ENCODE measurements around the gene TEPSIN. TPM values are rescaled to one million over a fixed set of nuclear protein-coding genes. Genes with fewer than 3 reads are reported as not detected.

TEPSIN gene
- polyA plus RNA-seq, 1 donor from 2014 or later: 50.0 TPM

DNA sequence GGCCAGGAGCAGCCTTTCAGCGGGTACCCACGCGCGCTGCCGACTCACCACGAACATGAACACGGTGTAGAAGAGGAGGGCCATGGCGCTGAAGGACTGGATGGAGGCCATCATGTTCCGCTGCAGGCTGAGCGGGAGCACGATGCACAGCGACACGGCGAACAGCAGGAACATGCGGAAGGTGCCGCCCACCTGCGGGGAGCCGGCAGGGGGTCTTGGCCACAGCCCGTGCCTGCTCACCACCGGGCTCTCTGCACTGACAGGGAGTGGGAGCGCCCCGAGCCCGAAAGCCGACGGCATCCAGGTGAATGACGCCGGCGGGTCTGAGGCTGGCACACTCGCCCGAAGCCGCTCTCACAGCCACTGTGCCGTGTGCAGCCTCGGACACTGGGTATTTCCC, 43.3 kb upstream of the TEPSIN start:
- Histone ChIP-seq H3K4me3 (ENCODE audit: low read length) (no peak overlapping the region), H3K4me2 (ENCODE audit: low read length) (no peak overlapping the region), H3K79me2 (replicated peaks; ENCODE audit: insufficient read depth, low read length) (no peaks in the 10 kb centered on the region), H3K27me3 (ENCODE audit: insufficient read depth, low read depth, low read length) (no peaks in the 10 kb centered on the region), H3K9me2 (ENCODE audit: insufficient read depth, low read length) (no peaks in the 10 kb centered on the region), H3K9me3 (ENCODE audit: low read length) (no peaks in the 10 kb centered on the region), H3K9ac (ENCODE audit: low read length) (no peak overlapping the region), H2AFZ (ENCODE audit: low read depth, low read length) (no peak overlapping the region), H3F3A (ENCODE audit: insufficient read depth, low read length, poor library complexity, severe bottlenecking) (no peaks in the 10 kb centered on the region), H3K36me3 (ENCODE audit: insufficient read depth, low read length) (no peaks in the 10 kb centered on the region), H4K20me1 (ENCODE audit: insufficient read depth) (no peaks in the 10 kb centered on the region), H3K27ac (ENCODE audit: low read length) (no peak overlapping the region)
- TF ChIP-seq RAD21 (conservative IDR thresholded peaks at IDR 0.05) (no peak), SMC3 (conservative IDR thresholded peaks at IDR 0.05; ENCODE audit: poor library complexity) (no peak), EP300 (conservative IDR thresholded peaks at IDR 0.05; ENCODE audit: poor library complexity, severe bottlenecking) (no peak), TAF1 (IDR thresholded peaks at IDR 0.05; ENCODE audit: low read depth) (no peak), POLR2AphosphoS5 (IDR thresholded peaks at IDR 0.05) (no peak), EZH2 (IDR thresholded peaks at IDR 0.05; ENCODE audit: borderline replicate concordance, insufficient read depth, low read length, poor library complexity, severe bottlenecking) (no peak), MXI1 (conservative IDR thresholded peaks at IDR 0.05; ENCODE audit: poor library complexity, severe bottlenecking) (no peak)
- TF ChIP-seq, protein P1, sequence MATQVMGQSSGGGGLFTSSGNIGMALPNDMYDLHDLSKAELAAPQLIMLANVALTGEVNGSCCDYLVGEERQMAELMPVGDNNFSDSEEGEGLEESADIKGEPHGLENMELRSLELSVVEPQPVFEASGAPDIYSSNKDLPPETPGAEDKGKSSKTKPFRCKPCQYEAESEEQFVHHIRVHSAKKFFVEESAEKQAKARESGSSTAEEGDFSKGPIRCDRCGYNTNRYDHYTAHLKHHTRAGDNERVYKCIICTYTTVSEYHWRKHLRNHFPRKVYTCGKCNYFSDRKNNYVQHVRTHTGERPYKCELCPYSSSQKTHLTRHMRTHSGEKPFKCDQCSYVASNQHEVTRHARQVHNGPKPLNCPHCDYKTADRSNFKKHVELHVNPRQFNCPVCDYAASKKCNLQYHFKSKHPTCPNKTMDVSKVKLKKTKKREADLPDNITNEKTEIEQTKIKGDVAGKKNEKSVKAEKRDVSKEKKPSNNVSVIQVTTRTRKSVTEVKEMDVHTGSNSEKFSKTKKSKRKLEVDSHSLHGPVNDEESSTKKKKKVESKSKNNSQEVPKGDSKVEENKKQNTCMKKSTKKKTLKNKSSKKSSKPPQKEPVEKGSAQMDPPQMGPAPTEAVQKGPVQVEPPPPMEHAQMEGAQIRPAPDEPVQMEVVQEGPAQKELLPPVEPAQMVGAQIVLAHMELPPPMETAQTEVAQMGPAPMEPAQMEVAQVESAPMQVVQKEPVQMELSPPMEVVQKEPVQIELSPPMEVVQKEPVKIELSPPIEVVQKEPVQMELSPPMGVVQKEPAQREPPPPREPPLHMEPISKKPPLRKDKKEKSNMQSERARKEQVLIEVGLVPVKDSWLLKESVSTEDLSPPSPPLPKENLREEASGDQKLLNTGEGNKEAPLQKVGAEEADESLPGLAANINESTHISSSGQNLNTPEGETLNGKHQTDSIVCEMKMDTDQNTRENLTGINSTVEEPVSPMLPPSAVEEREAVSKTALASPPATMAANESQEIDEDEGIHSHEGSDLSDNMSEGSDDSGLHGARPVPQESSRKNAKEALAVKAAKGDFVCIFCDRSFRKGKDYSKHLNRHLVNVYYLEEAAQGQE (IDR thresholded peaks at IDR 0.05; ENCODE audit: borderline replicate concordance): no peak
- TF ChIP-seq, protein P2, sequence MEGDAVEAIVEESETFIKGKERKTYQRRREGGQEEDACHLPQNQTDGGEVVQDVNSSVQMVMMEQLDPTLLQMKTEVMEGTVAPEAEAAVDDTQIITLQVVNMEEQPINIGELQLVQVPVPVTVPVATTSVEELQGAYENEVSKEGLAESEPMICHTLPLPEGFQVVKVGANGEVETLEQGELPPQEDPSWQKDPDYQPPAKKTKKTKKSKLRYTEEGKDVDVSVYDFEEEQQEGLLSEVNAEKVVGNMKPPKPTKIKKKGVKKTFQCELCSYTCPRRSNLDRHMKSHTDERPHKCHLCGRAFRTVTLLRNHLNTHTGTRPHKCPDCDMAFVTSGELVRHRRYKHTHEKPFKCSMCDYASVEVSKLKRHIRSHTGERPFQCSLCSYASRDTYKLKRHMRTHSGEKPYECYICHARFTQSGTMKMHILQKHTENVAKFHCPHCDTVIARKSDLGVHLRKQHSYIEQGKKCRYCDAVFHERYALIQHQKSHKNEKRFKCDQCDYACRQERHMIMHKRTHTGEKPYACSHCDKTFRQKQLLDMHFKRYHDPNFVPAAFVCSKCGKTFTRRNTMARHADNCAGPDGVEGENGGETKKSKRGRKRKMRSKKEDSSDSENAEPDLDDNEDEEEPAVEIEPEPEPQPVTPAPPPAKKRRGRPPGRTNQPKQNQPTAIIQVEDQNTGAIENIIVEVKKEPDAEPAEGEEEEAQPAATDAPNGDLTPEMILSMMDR (IDR thresholded peaks at IDR 0.05; ENCODE audit: poor library complexity, severe bottlenecking): no peak

DNA sequence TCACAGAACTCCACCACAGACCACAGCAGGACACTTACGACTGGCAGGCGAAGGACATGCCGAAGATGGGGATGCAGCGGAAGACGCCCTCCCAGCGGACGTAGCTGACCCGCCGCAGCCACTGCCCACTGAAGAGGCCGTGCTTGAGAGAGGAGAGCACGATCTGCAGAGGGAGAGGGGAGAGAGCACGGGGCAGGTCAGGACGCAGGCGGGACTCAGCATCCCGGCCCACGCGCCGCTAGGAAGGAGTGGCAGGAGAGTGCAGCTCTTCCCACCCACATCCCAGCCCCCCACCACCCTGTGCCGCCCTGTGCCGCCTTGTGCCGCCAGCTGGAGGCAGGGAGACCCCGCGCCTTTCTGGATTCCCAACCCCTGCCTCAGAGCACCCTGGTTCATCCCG, 41.7 kb upstream of the TEPSIN start:
- H2AFZ ChIP-seq (ENCODE audit: low read depth, low read length): no peak overlapping the region
- H4K20me1 ChIP-seq (ENCODE audit: insufficient read depth): no peaks in the 10 kb centered on the region
- H3F3A ChIP-seq (ENCODE audit: insufficient read depth, low read length, poor library complexity, severe bottlenecking): no peaks in the 10 kb centered on the region
- H3K9me2 ChIP-seq (ENCODE audit: insufficient read depth, low read length): no peaks in the 10 kb centered on the region
- H3K4me3 ChIP-seq (ENCODE audit: low read length): no peak overlapping the region
- no peaks in the 10 kb centered on the region for H3K9me3 ChIP-seq (ENCODE audit: low read length)
- no peaks in the 10 kb centered on the region for H3K79me2 ChIP-seq (replicated peaks; ENCODE audit: insufficient read depth, low read length)
- H3K27me3 ChIP-seq (ENCODE audit: insufficient read depth, low read depth, low read length): no peaks in the 10 kb centered on the region
- H3K9ac ChIP-seq (ENCODE audit: low read length): no peak overlapping the region
- H3K36me3 ChIP-seq (ENCODE audit: insufficient read depth, low read length): no peaks in the 10 kb centered on the region
- TF ChIP-seq SMC3 (conservative IDR thresholded peaks at IDR 0.05; ENCODE audit: poor library complexity) (no peak), EZH2 (IDR thresholded peaks at IDR 0.05; ENCODE audit: borderline replicate concordance, insufficient read depth, low read length, poor library complexity, severe bottlenecking) (no peak), TAF1 (IDR thresholded peaks at IDR 0.05; ENCODE audit: low read depth) (no peak), POLR2AphosphoS5 (IDR thresholded peaks at IDR 0.05) (no peak), RAD21 (conservative IDR thresholded peaks at IDR 0.05) (no peak), MXI1 (conservative IDR thresholded peaks at IDR 0.05; ENCODE audit: poor library complexity, severe bottlenecking) (no peak), EP300 (conservative IDR thresholded peaks at IDR 0.05; ENCODE audit: poor library complexity, severe bottlenecking) (no peak)
- TF ChIP-seq, protein P2 (IDR thresholded peaks at IDR 0.05; ENCODE audit: poor library complexity, severe bottlenecking): no peak
- TF ChIP-seq, protein P1 (IDR thresholded peaks at IDR 0.05; ENCODE audit: borderline replicate concordance): no peak
- no peak overlapping the region for H3K4me2 ChIP-seq (ENCODE audit: low read length)
- no peak overlapping the region for H3K27ac ChIP-seq (ENCODE audit: low read length)
